IMR-90 (cell line): ENCODE results near the gene BEAN1. TPM values are rescaled to one million over a fixed set of nuclear protein-coding genes. Genes with fewer than 3 reads are reported as not detected.

Source experiments
- ATAC-seq: fragments of 200-7000 bp; cut with Tn5 transposase; 2 replicates; pipeline ENCODE4 v1.9.1; 2020; ENCODE audit warnings: low read depth, mild to moderate bottlenecking, moderate library complexity
- BruUV-seq: library from RNA; stranded (reverse); fragments of 400-500 nt; replicated peaks from 2 replicates; lab custom pipeline; 2021; lab: Mats Ljungman, UMichigan
- CTCF ChIA-PET: fragments of 300-600 bp; formaldehyde crosslinking; extraction: SDS; loops from one replicate; lab custom pipeline; 2021; ENCODE audit warnings: antibody characterized with exemption; lab: Yijun Ruan, JAX
- POLR2A ChIA-PET: fragments of 300-600 bp; sonication (Branson Sonifier 250); formaldehyde crosslinking; loops from one replicate; lab custom pipeline; 2022; ENCODE audit warnings: antibody characterized with exemption; ENCODE audit not compliant: unreplicated experiment; lab: Charles Lee
- DNase-seq: peaks from one replicate; pipeline ENCODE4 v3.0.0; 2013
- H2AFZ ChIP-seq: replicated peaks from 2 replicates; pipeline ENCODE3; 2013; ENCODE audit warnings: low read length, mild to moderate bottlenecking; ENCODE audit not compliant: poor library complexity
- H2AK5ac ChIP-seq: 2 replicates; pipeline ENCODE4 v1.6.1; 2013; ENCODE audit warnings: low read depth, low read length, inconsistent platforms
- H2AK9ac ChIP-seq: replicated peaks from 2 replicates; pipeline ENCODE3; 2013; ENCODE audit warnings: mild to moderate bottlenecking, low read depth, low read length, moderate library complexity; ENCODE audit not compliant: poor library complexity
- H2BK120ac ChIP-seq: 2 replicates; pipeline ENCODE4 v1.6.1; 2013; ENCODE audit warnings: low read depth, low read length, inconsistent platforms
- H2BK15ac ChIP-seq: 3 replicates; pipeline ENCODE4 v1.6.1; 2013; ENCODE audit warnings: low read depth, low read length, inconsistent platforms
- H2BK20ac ChIP-seq: 2 replicates; pipeline ENCODE4 v1.6.1; 2013; ENCODE audit warnings: low read depth, mild to moderate bottlenecking, inconsistent platforms, low read length, moderate library complexity
- H2BK5ac ChIP-seq: 2 replicates; pipeline ENCODE4 v1.6.1; 2013; ENCODE audit warnings: mild to moderate bottlenecking, low read depth, low read length, inconsistent platforms; ENCODE audit not compliant: poor library complexity, severe bottlenecking
- H3K14ac ChIP-seq: replicated peaks from 2 replicates; pipeline ENCODE4 v1.6.1; 2013; ENCODE audit warnings: low read depth, low read length, inconsistent platforms
- H3K18ac ChIP-seq: 2 replicates; pipeline ENCODE4 v1.6.1; 2013; ENCODE audit warnings: low read depth, low read length, control low read depth
- H3K23ac ChIP-seq: 2 replicates; pipeline ENCODE4 v1.6.1; 2013; ENCODE audit warnings: low read depth, low read length, inconsistent platforms
- H3K27ac ChIP-seq: 2 replicates; pipeline ENCODE4 v1.5.1; 2013; ENCODE audit warnings: mild to moderate bottlenecking, control low read depth, low read length; ENCODE audit not compliant: insufficient read depth
- H3K27me3 ChIP-seq: 2 replicates; pipeline ENCODE4 v1.6.1; 2013; ENCODE audit warnings: low read length; ENCODE audit not compliant: control insufficient read depth, insufficient read depth
- H3K36me3 ChIP-seq: 2 replicates; pipeline ENCODE4 v1.6.1; 2013; ENCODE audit warnings: low read length, mixed read lengths; ENCODE audit not compliant: control insufficient read depth, insufficient read depth
- H3K4ac ChIP-seq: 2 replicates; pipeline ENCODE4 v1.6.1; 2013; ENCODE audit warnings: low read depth, low read length, inconsistent platforms
- H3K4me1 ChIP-seq: 2 replicates; pipeline ENCODE4 v1.6.1; 2013; ENCODE audit warnings: low read length, mixed read lengths; ENCODE audit not compliant: control insufficient read depth, insufficient read depth
- H3K4me2 ChIP-seq: 2 replicates; pipeline ENCODE4 v1.6.1; 2013; ENCODE audit warnings: low read depth, mild to moderate bottlenecking, control low read depth, low read length, moderate library complexity
- H3K4me3 ChIP-seq: 2 replicates; pipeline ENCODE4 v1.5.1; 2013; ENCODE audit warnings: low read depth, mild to moderate bottlenecking, control low read depth, low read length, moderate library complexity; ENCODE audit not compliant: insufficient read depth
- H3K56ac ChIP-seq: 2 replicates; pipeline ENCODE4 v1.6.1; 2013; ENCODE audit warnings: low read length, inconsistent platforms; ENCODE audit not compliant: insufficient read depth; ENCODE audit errors: extremely low read depth
- H3K79me1 ChIP-seq, 2 experiments: 2 replicates each; pipeline ENCODE4 v1.6.1; 2013; ENCODE audit warnings: low read length in 2 of 2, inconsistent platforms in 1 of 2, low read depth in 1 of 2
- H3K9ac ChIP-seq: 2 replicates; pipeline ENCODE4 v1.6.1; 2013; ENCODE audit warnings: low read depth, low read length, control low read depth
- H3K9me1 ChIP-seq: 2 replicates; pipeline ENCODE4 v1.6.1; 2013; ENCODE audit warnings: low read length, inconsistent platforms; ENCODE audit not compliant: insufficient read depth
- H3K9me3 ChIP-seq: 2 replicates; pipeline ENCODE4 v1.6.1; 2013; ENCODE audit warnings: low read length; ENCODE audit not compliant: control insufficient read depth, insufficient read depth
- H4K20me1 ChIP-seq: 2 replicates; pipeline ENCODE4 v1.6.1; 2013; ENCODE audit warnings: low read length, inconsistent platforms; ENCODE audit not compliant: insufficient read depth
- H4K5ac ChIP-seq: 2 replicates; pipeline ENCODE4 v1.6.1; 2013; ENCODE audit warnings: mild to moderate bottlenecking, low read depth, low read length, control low read depth
- H4K8ac ChIP-seq, 2 experiments: 2 replicates each; pipeline ENCODE4 v1.6.1; 2013; ENCODE audit warnings: low read depth in 2 of 2, low read length in 2 of 2, control low read depth in 1 of 2, inconsistent platforms in 1 of 2
- H4K91ac ChIP-seq: 2 replicates; pipeline ENCODE4 v1.6.1; 2013; ENCODE audit warnings: low read depth, low read length, inconsistent platforms; ENCODE audit not compliant: insufficient read depth
- BHLHE40 ChIP-seq: fragments of 150-350 bp; IDR thresholded peaks from 2 replicates; pipeline ENCODE4 v1.6.1; 2016; ENCODE audit warnings: mild to moderate bottlenecking, low read depth, low read length
- CEBPB ChIP-seq: IDR thresholded peaks from 2 replicates; pipeline ENCODE4 v1.6.1; 2012; ENCODE audit warnings: low read depth, low read length, improper control_type of control experiment
- CHD1 ChIP-seq: IDR thresholded peaks from 2 replicates; pipeline ENCODE4 v1.6.1; 2012; ENCODE audit warnings: low read depth, low read length, improper control_type of control experiment
- CTCF ChIP-seq: conservative IDR thresholded peaks from 2 replicates; pipeline ENCODE4 v1.5.1; 2012; ENCODE audit warnings: mild to moderate bottlenecking, low read depth, low read length, improper control_type of control experiment
- ELK1 ChIP-seq: fragments of 150-350 bp; IDR thresholded peaks from 2 replicates; pipeline ENCODE4 v1.6.1; 2016; ENCODE audit warnings: low read depth, mild to moderate bottlenecking, low read length, moderate library complexity, borderline replicate concordance
- MAFK ChIP-seq: IDR thresholded peaks from 2 replicates; pipeline ENCODE4 v1.6.1; 2012; ENCODE audit warnings: low read depth, low read length, improper control_type of control experiment
- MAZ ChIP-seq: IDR thresholded peaks from 2 replicates; pipeline ENCODE4 v1.6.1; 2012; ENCODE audit warnings: low read depth, mild to moderate bottlenecking, low read length, improper control_type of control experiment, moderate library complexity, borderline replicate concordance
- MXI1 ChIP-seq: IDR thresholded peaks from 2 replicates; pipeline ENCODE4 v1.6.1; 2012; ENCODE audit warnings: low read depth, mild to moderate bottlenecking, low read length, moderate library complexity, borderline replicate concordance
- NFE2L2 ChIP-seq: fragments of 150-350 bp; IDR thresholded peaks from 2 replicates; pipeline ENCODE4 v1.6.1; 2016; ENCODE audit warnings: low read depth, mild to moderate bottlenecking, low read length
- POLR2A ChIP-seq: IDR thresholded peaks from 2 replicates; pipeline ENCODE4 v1.6.1; 2012; ENCODE audit warnings: mild to moderate bottlenecking, low read depth, low read length
- RAD21 ChIP-seq: IDR thresholded peaks from 2 replicates; pipeline ENCODE4 v1.6.1; 2012; ENCODE audit warnings: low read length, improper control_type of control experiment
- RCOR1 ChIP-seq: IDR thresholded peaks from 2 replicates; pipeline ENCODE4 v1.6.1; 2012; ENCODE audit warnings: mild to moderate bottlenecking, low read length, improper control_type of control experiment; ENCODE audit not compliant: insufficient replicate concordance
- RFX5 ChIP-seq: IDR thresholded peaks from 2 replicates; pipeline ENCODE4 v1.8.0; 2012; ENCODE audit warnings: low read depth, mild to moderate bottlenecking, low read length, moderate library complexity
- SMC3 ChIP-seq: fragments of 150-350 bp; IDR thresholded peaks from 2 replicates; pipeline ENCODE4 v1.6.1; 2016; ENCODE audit warnings: low read depth, mild to moderate bottlenecking, antibody characterized with exemption, low read length, moderate library complexity
- WGBS, 2 experiments: methylation state at CpG; one replicate each; pipeline versions ENCODE4 v1.1.5 to v1.1.7; 2013; ENCODE audit warnings: missing lambda C conversion rate in 2 of 2; ENCODE audit not compliant: insufficient read length in 1 of 2; ENCODE audit errors: extremely low coverage in 2 of 2; 5-methylcytosine and 5-hydroxymethylcytosine counted together
- dilution Hi-C: fragments of 300-500 bp; cut with HindIII; formaldehyde crosslinking; loops from one replicate; pipeline ENCODE4 v1.14.3; 2018; ENCODE audit warnings: low sequenced_read_pairs; ENCODE audit not compliant: unreplicated experiment
- in situ Hi-C: fragments of 300-500 bp; cut with MboI; formaldehyde crosslinking; loops from 3 replicates; pipeline ENCODE4 v1.14.3; 2019; ENCODE audit warnings: low sequenced_read_pairs, inconsistent platforms, mixed read lengths
- intact Hi-C: fragments of 100-400 bp; cut with micrococcal nuclease; formaldehyde crosslinking; loops from 2 replicates; pipeline ENCODE4 v1.10.0; 2022
- polyA plus RNA-seq, 3 experiments: library from polyadenylated mRNA; depleted of rRNA; stranded (reverse); fragments of >200 nt; gene quantifications; 2 replicates each; pipeline ENCODE4 v1.2.3, GENCODE V29; 2012; ENCODE audit warnings: low replicate concordance in 1 of 3
- total RNA-seq: library from RNA; depleted of rRNA; stranded (reverse); fragments of >200 nt; gene quantifications from 2 replicates; pipeline ENCODE4 v1.2.3, GENCODE V29; 2012
- TF ChIP-seq, protein P1 (sequence below): fragments of 150-350 bp; IDR thresholded peaks from 2 replicates; pipeline ENCODE4 v1.6.1; 2017; ENCODE audit warnings: mild to moderate bottlenecking, antibody characterized with exemption, low read length, low read depth

The BEAN1 gene
- total and polyA plus RNA-seq, 2 of the 4 experiments (the other 2 are of a cell fraction) = not detected

DNA sequence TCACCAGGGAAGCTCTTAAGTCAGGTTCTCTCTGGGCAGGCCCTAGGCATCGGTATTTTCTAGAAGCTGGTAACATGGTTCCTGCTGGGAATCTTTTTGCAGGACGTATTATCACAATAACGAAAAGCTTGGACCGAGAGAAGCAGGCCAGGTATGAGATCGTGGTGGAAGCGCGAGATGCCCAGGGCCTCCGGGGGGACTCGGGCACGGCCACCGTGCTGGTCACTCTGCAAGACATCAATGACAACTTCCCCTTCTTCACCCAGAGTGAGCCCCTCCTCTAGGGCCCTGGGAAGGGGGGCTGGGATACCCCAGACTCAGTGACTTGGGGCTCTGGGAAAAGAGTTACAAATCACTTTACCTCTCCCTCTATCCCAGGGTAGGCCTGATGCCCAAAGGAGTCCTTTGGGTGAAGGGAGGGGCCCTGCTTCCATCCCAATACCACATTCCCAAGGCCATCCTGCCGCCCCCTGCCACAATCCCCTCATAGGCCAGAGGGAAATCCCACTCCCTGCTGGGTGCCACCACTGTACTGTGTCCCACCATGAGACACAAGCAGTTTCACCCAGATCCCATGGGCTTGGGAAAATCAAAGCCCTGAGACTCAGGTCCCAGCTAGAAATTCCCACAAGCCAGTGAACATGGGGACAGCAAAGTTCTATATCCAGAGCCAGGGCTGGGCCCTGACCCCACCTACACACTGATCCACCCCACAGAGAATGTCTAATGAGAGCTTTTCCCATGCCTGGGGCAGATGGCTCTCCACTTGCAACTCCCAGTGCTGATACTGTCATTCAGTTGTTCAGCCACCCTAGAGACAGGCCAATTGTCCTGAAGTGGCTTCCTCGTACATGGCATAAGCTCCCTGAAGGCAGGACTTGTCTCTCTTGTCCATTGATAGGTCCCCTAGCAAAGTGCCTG is 37.6 kb upstream of the BEAN1 start:
- Histone ChIP-seq H2AK5ac (no peak overlapping the region), H4K20me1 (no peaks in the 10 kb centered on the region), H3K4me3 (no peak overlapping the region), H3K36me3 (no peaks in the 10 kb centered on the region), H3K4me1 (no peaks in the 10 kb centered on the region), H2BK15ac (no peak overlapping the region), H3K14ac (no peak overlapping the region), H2BK5ac (no peak overlapping the region), H2BK120ac (no peak overlapping the region), H3K9me1 (peaks cover 4% of the 10 kb centered on the region; the same call in 1 of the 2 replicates), H3K27ac (no peak overlapping the region), H3K4me2 (no peak overlapping the region), H3K79me1 (no peaks in the 10 kb centered on the region), H3K56ac (no peak overlapping the region), H4K8ac (no peak overlapping the region), H3K27me3 (peaks cover 21% of the 10 kb centered on the region), H3K23ac (no peak overlapping the region), H2AFZ (no peak overlapping the region), H3K4ac (no peak overlapping the region), H4K91ac (no peak overlapping the region), H2AK9ac (no peak overlapping the region), H2BK20ac (no peak overlapping the region), H3K18ac (no peak overlapping the region), H3K9me3 (no peaks in the 10 kb centered on the region), H3K9ac (no peak overlapping the region), H4K5ac (no peak overlapping the region)
- CTCF ChIA-PET = no interaction called here
- no peak for TF ChIP-seq RAD21
- no peak for TF ChIP-seq CEBPB
- TF ChIP-seq, protein P1, sequence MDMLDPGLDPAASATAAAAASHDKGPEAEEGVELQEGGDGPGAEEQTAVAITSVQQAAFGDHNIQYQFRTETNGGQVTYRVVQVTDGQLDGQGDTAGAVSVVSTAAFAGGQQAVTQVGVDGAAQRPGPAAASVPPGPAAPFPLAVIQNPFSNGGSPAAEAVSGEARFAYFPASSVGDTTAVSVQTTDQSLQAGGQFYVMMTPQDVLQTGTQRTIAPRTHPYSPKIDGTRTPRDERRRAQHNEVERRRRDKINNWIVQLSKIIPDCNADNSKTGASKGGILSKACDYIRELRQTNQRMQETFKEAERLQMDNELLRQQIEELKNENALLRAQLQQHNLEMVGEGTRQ = no peak
- no peak for TF ChIP-seq RCOR1
- TF ChIP-seq MXI1 = no peak
- TF ChIP-seq CHD1 = no peak
- TF ChIP-seq NFE2L2 = no peak
- no peak for TF ChIP-seq POLR2A
- no peak for TF ChIP-seq CTCF
- no peak for TF ChIP-seq MAZ
- no peak for TF ChIP-seq ELK1
- no peak for TF ChIP-seq BHLHE40
- no peak for TF ChIP-seq MAFK
- no peak for TF ChIP-seq RFX5
- no peak for TF ChIP-seq SMC3
- in situ Hi-C loops (no loop called here), intact Hi-C loops (no loop called here), dilution Hi-C loops (no loop called here)
- BruUV-seq = no TSS peak
- no peak for ATAC-seq
- WGBS, 2 experiments = no CpG with 5 or more reads among the region's 13 CpGs
- POLR2A ChIA-PET = no interaction called here
- DNase-seq = no peak
